HG03025 (cell line): ENCODE results near the gene MRPL43.

Experiments
- ATAC-seq: cut with Tn5 transposase; IDR thresholded peaks from one replicate; pipeline ENCODE4 v1.9.1; 2021; ENCODE audit warnings: mild to moderate bottlenecking, moderate library complexity; ENCODE audit not compliant: unreplicated experiment, low FRiP score

Gene MRPL43

DNA sequence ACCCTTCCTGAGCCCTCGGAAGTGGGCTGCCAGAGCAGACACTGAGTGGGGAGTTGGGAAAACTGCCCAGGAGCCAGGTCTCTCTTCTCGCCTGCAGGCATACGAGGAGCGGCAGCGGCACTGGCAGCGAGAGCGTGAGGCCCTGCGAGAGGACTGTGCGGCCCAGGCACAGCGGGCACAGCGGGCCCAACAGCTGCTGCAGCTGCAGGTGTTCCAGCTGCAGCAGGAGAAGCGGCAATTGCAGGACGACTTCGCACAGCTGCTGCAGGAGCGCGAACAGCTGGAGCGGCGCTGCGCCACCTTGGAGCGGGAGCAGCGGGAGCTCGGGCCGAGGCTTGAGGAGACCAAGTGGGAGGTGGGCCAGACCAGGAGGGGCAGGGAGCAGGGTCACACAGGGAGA lies 18.1 kb upstream of the MRPL43 start:
- ATAC-seq: no peak

- ATAC-seq: no peak
Observed at GRCh38 chr10:101003639-101004206, 16.4 kb upstream of the MRPL43 start.

- ATAC-seq: no peak
Observed at GRCh38 chr10:101002456-101002855, 15.2 kb upstream of the MRPL43 start.

- ATAC-seq: no peak
Observed at GRCh38 chr10:101001659-101002035, 14.3 kb upstream of the MRPL43 start.

DNA sequence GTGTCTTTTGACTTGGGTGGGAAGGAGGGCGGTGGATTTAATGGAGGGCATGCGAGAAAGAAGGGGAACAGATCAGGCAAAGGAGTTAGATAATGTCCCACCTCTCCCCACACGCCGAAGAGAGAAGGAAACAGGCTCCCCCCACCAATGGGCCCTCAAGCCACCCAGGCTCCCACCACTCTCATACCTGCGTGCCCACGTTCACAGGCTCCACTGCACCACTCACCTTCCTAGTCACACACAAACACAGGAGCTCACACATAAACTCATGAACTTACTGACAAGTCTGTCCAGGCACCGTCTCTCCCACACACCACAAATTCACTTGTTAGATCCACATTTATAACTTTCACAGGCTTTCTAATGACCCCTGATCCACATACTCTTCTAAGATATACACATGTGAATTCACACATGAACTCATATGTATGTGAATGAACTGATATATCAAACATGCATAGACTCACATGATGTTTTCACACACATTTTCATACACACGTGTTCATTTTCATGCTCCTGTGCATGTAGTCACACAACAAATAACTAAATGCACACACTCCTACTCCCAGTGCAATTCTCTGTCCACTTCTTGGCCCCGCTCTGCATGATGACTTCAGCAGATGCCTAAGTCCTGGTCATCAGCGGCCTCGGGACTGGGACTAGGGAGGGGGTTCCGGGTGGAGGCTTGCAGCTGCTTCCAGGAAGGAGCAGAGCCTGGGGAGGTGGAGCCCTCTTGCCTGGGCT lies 13.8 kb upstream of the MRPL43 start:
- no peak for ATAC-seq

DNA sequence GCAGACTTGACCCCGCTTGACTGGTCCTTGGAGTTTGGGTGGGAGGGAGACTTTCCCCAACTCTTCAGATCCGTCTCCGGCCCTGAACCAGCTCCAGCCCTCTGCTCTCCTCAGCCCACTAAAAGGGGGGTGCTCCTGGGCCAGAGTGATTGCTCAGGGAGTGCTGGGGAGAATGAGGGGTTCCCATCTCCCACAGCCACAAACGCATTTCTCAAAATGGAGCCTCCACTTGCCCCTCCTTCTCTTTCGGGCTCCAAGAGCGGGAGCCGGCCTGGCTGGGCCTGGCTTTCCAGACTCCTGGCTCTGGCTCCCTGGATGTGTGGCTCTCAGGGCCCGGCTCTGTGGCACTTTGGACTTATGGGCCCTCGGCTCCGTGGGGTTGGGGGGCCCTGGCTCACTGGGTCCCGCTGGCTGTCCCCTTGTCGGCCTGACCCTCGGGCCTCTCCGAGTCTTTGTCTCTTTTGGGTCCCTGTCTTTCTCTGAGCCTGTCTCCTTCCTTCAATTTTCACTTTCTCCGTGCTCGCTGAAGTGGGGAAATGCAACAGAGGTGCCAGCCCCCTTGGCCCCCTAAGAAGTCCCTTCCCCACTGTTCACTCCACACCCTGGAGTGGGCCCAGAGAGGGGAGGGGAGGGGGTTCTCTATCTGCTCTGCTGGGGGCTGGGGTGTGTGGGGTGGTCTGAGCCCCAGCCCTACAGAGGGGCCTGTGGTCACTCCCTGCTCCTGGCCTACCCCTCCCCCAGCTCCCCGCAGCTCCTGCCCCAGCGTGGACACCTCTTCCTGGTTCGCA lies 13.0 kb upstream of the MRPL43 start:
- ATAC-seq: no peak

GRCh38 chr10:100999742-101000126 lies 12.4 kb upstream of the MRPL43 start, which contains the start of gene LZTS2:
TSS of gene LZTS2 (plus strand) at chr10:100999808. CDS start at chr10:101002539, 2,731 bp downstream.
- ATAC-seq: no peak

DNA sequence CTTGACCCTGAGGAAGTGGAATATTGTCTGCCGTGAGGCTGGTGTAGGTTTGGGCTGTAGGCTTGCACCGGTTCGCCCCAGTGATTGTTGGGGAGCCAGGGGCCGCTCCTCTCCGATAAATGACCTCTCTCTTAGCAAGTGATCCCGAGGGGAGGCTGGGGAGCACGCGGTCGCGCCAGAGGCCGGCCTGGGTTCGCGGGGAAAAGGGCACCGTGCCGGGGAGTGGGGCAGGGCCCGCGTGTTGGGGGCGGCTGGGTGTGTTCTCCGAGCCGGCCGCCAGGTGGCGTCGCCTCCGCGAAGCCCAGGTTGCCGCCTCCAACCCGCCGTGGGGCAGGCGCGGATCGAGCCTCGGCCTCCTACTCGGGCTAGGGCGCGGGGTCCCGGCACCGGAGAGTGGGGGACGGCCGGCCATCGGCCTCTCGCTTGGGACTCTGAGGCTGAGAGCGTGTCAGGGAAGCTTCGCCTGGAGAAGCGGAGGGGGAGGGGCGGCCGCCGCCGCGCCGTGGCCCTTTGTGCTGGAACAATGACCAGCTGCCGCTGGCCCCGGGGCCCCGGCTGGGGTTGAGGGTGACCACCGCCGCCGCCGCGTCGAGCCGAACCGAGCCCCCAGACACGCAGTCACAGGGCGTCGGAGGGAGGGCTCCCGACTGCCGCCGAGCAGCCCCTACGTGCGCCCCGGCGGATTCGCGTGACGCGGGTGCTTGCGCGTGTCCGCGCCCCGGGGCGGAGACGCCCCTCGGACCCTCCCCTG lies 11.9 kb upstream of the MRPL43 start:
- peak; percentile 40 for ATAC-seq

GRCh38 chr10:100998183-100998990 lies 11.1 kb upstream of the MRPL43 start:
- ATAC-seq: no peak

GRCh38 chr10:100997360-100998182 lies 10.3 kb upstream of the MRPL43 start:
- ATAC-seq: peak; percentile 40

GRCh38 chr10:100996678-100997359 lies 9.5 kb upstream of the MRPL43 start:
- ATAC-seq: no peak

DNA sequence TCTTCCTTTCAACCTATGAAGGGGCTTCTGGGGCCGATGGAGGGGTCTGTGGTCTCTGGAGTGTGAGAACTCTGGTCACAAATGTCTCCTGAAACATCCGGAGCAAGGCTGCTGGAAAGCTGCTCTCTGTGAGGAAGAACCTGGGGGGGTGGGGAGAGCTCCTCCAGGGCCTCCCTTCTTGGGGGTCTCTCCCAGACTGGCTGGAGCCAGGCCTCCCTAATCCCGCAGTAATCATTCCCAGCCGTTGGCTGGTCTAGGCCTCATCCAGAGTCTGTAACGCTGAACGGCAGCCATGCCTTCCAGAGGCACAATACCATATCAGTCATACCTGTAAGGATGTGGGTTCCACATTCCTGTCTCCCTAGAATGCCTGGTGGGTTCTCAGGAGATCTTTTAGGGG lies 7.9 kb upstream of the MRPL43 start:
- ATAC-seq: no peak

DNA sequence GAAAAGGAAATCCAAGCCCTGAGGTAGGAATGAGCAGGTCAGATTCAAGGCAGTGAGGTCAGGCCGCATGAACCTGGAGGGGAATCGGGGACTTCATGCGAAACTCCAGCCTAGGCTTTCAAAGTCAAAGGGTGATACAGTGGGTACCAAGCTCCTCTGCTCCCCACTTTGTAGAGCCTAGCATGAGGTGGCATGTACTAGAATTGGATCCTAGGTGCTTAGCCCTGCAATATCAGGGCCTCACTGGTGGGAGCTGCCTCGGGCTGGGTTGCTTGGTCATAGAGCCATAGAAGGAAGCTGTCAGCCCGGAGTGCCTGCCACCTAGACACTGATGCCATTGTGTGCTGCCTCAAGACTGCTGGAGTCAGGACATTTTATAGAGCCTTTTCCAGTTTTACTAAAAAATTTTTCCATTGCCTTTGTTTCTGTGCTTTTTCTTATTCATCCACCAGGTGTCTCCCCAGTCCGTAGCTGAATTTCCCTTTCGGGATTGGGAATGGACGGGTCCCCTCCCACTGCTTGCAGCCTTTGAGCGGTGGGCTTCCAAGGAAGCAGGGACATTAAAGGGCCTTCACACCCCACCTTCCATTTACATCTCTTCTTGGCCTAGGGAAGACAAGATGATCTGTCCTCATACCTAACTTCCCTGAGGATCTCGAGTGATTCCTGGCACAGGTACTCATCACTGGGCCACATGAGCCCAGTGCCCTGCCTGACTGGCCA lies 6.8 kb upstream of the MRPL43 start:
- ATAC-seq: no peak

DNA sequence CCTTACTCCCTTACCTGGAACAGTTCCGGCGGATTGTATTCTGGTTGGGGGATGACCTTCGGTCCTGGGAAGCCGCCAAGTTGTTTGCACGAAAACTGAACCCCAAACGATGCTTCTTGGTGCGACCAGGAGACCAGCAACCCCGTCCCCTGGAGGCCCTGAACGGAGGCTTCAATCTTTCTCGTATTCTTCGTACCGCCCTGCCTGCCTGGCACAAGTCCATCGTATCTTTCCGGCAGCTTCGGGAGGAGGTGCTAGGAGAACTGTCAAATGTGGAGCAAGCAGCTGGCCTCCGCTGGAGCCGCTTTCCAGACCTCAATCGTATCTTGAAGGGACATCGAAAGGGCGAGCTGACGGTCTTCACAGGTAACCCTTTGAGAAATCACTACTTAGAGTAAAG lies 1.8 kb upstream of the MRPL43 start:
- ATAC-seq: no peak

- ATAC-seq: no peak
Observed at GRCh38 chr10:100988166-100988565, 869 bp upstream of the MRPL43 start.

DNA sequence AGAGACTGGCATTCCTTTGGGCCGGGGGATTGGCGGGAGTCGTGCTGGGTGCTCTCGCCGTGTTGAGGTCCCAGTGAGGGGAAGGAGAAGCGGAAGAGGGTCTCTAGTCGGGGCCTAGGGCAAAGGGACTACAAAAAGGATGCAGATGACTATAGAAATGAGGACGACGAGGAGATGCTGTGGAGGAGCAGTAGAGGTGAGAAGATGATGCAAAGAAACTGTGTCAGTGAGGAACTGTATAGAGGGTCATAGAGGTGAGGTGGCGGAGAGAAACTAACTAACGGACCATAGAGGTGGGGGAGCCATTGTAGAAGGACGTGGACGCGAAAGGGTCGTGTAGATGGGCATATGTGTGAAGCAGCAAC lies 370 bp upstream of the MRPL43 start:
- no peak for ATAC-seq

- no peak for ATAC-seq
Observed at GRCh38 chr10:100986623-100986951, 710 bp downstream of the MRPL43 start.

- ATAC-seq: no peak
Observed at GRCh38 chr10:100985336-100985735, 2.0 kb downstream of the MRPL43 start.
